ENCODE measurements around the gene PIAS1. TPM values are rescaled to one million over a fixed set of nuclear protein-coding genes. Genes with fewer than 3 reads are reported as not detected.
"Not testable (repeated sequence)": the region's sequence is repeated elsewhere in the genome, so short reads cannot be mapped to it uniquely, and the experiment has no call there.

PIAS1 gene
- total RNA-seq (10 to 100 TPM; 23.5 to 37.9 (median 31.6) TPM), polyA plus RNA-seq (10 to 100 TPM in 1 of 2 donors, 1 to 10 TPM in 1; 5.8 to 11.7 TPM)
- long read RNA-seq, donor 1, full-length matches to known transcripts: 19 of 30 reads
- long read RNA-seq, donor 1, partial matches to known transcripts: 5 of 30 reads
- long read RNA-seq, donor 1, other reads (novel, unspliced or antisense): 6 of 30 reads
- long read RNA-seq, donor 2, full-length matches to known transcripts: 9 of 19 reads
- long read RNA-seq, donor 2, partial matches to known transcripts: 2 of 19 reads
- long read RNA-seq, donor 2, other reads (novel, unspliced or antisense): 8 of 19 reads
- long read RNA-seq, donor 3, full-length matches to known transcripts: 38 of 55 reads
- long read RNA-seq, donor 3, partial matches to known transcripts: 14 of 55 reads
- long read RNA-seq, donor 3, other reads (novel, unspliced or antisense): 3 of 55 reads

- intact Hi-C loops (cut with DNase I): loop anchor here in 9 of 10 donors (5.0 to 10.0 kb wide), 5 partner anchors 61 to 192 kb away; no protein-coding TSS in a partner anchor
- DNase-seq: peak; percentile 93 to 97
- WGBS, 2 donors: 1% methylated on average over 69 to 72 of the region's 72 CpGs
These were observed at the start of gene PIAS1 for GRCh38 chr15:68053701-68054627. PIAS1 (plus strand) TSS chr15:68054315; CDS start chr15:68054327, 12 bp downstream.

GRCh38 chr15:68007642-68008041 is 46.5 kb upstream of the PIAS1 start:
- peaks cover 0 to 20% (median 0%) of the 10 kb centered on the region in 9 donors for H3K4me1 ChIP-seq
- H3K27ac ChIP-seq; DNase-seq; H3K27me3 ChIP-seq; H3K36me3 ChIP-seq; ATAC-seq; H3K9me3 ChIP-seq; intact Hi-C loops (cut with DNase I); H3K4me3 ChIP-seq: not testable (repeated sequence)
- whole genome bisulfite sequencing, 2 donors: 92 to 96% methylated on average over 5 of the region's 5 CpGs

More at GRCh38 chr15:68053701-68054627, at the start of gene PIAS1:
- Histone ChIP-seq H3K27ac (peak within 1 kb of the TSS; percentile 60 to 96 (median 92)), H3K4me1 (peaks cover 0 to 42% (median 32%) of the 10 kb centered on the region in 9 donors), H3K9me3 (no peaks in the 10 kb centered on the region), H3K27me3 (no peaks in the 10 kb centered on the region), H3K36me3 (no peaks in the 10 kb centered on the region), H3K4me3 (peak within 1 kb of the TSS; percentile 86 to 96 (median 92))
- peak; percentile 97 to 99 (median 98) for ATAC-seq
- peak in 2 of 9 donors; percentile 14 to 21 for TF ChIP-seq CTCF (IDR thresholded peaks at IDR 0.05)

- 88 to 91% methylated on average over 14 of the region's 14 CpGs for WGBS, 2 donors
- Histone ChIP-seq H3K9me3 (peaks cover 0 to 5% (median 0%) of the 10 kb centered on the region in 11 donors), H3K4me1 (peaks cover 0 to 14% (median 0%) of the 10 kb centered on the region in 9 donors), H3K4me3 (no peak overlapping the region), H3K36me3 (no peaks in the 10 kb centered on the region), H3K27me3 (no peaks in the 10 kb centered on the region), H3K27ac (no peak overlapping the region)
- intact Hi-C loops (cut with DNase I): no loop called here
- DNase-seq (no peak), ATAC-seq (no peak)
- TF ChIP-seq CTCF (IDR thresholded peaks at IDR 0.05): no peak
These were observed 43.6 kb upstream of the PIAS1 start for GRCh38 chr15:68010361-68011153.

- DNase-seq: no peak
- WGBS, 2 donors: 88 to 96% methylated on average over 1 of the region's 1 CpG
- Histone ChIP-seq H3K36me3 (no peaks in the 10 kb centered on the region), H3K27ac (no peak overlapping the region), H3K9me3 (no peaks in the 10 kb centered on the region), H3K27me3 (no peaks in the 10 kb centered on the region), H3K4me3 (no peak overlapping the region), H3K4me1 (peaks cover 0 to 10% (median 0%) of the 10 kb centered on the region in 9 donors)
- intact Hi-C loops (cut with DNase I): no loop called here
- TF ChIP-seq CTCF (IDR thresholded peaks at IDR 0.05): no peak
- no peak for ATAC-seq
These were observed 41.2 kb upstream of the PIAS1 start for GRCh38 chr15:68012911-68013310.

Data from heart right ventricle (tissue), 16 donors.